Gastrocnemius medialis (tissue), 4 donors: ENCODE results near the gene NTRK1.

ENCODE experiments used
- POLR2A ChIP-seq, 2 donors: fragments of 450-650 bp; IDR thresholded peaks; one replicate each; pipeline ENCODE4 v1.6.1; 2017; ENCODE audit warnings: antibody characterized with exemption in 2 of 2, mild to moderate bottlenecking in 2 of 2, moderate library complexity in 2 of 2
- TF ChIP-seq, protein P1 (sequence below), 5 experiments: fragments of 450-650 bp in 3 of 5; fragments of 200-600 bp in 2 of 5; sonication (generic) in 2 of 5; IDR thresholded peaks in 4 of 5; conservative IDR thresholded peaks in 1 of 5; 1 replicate in 4 of 5; 2 replicates in 1 of 5; pipeline ENCODE4 v1.5.1; 2016 to 2019; ENCODE audit warnings: antibody characterized with exemption in 5 of 5, mild to moderate bottlenecking in 3 of 5, moderate library complexity in 3 of 5

DNA sequence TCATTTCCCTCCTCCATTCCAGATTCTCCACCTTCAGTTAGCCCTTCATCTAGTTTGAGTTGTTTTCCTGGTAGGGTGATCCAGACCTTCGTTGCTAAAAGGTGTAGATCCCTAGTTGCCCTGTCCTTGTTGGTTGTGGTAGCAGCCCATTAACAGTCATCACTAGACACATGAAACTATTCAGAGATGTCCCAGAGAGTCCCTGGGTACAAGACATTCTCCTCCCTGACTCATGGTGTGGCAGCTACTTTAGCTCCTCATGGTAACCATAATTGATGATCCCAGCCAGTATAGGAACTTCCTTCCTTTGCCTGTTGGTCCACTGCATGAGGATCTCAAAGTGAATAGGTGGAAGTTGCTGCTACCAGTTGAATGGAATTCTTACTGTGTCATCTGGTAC is 38.0 kb upstream of the NTRK1 start:
- TF ChIP-seq POLR2A (IDR thresholded peaks at IDR 0.05), result no peak
- TF ChIP-seq, protein P1, sequence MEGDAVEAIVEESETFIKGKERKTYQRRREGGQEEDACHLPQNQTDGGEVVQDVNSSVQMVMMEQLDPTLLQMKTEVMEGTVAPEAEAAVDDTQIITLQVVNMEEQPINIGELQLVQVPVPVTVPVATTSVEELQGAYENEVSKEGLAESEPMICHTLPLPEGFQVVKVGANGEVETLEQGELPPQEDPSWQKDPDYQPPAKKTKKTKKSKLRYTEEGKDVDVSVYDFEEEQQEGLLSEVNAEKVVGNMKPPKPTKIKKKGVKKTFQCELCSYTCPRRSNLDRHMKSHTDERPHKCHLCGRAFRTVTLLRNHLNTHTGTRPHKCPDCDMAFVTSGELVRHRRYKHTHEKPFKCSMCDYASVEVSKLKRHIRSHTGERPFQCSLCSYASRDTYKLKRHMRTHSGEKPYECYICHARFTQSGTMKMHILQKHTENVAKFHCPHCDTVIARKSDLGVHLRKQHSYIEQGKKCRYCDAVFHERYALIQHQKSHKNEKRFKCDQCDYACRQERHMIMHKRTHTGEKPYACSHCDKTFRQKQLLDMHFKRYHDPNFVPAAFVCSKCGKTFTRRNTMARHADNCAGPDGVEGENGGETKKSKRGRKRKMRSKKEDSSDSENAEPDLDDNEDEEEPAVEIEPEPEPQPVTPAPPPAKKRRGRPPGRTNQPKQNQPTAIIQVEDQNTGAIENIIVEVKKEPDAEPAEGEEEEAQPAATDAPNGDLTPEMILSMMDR (IDR thresholded peaks at IDR 0.05 in 4 of 5, conservative IDR thresholded peaks at IDR 0.05 in 1 of 5), result no peak
